Neural progenitor cell (in vitro differentiated cells): ENCODE measurements around the gene GRB7.

Experiments
- EZH2 ChIP-seq: fragments of 200-600 bp; sonication (generic); IDR thresholded peaks from 2 replicates; pipeline ENCODE4 v1.6.1; 2017; ENCODE audit warnings: antibody characterized with exemption, mild to moderate bottlenecking, moderate library complexity
- TF ChIP-seq, protein P1 (sequence below): fragments of 200-600 bp; sonication (generic); IDR thresholded peaks from 2 replicates; pipeline ENCODE4 v1.5.1; 2017; ENCODE audit warnings: antibody characterized with exemption, mild to moderate bottlenecking

DNA sequence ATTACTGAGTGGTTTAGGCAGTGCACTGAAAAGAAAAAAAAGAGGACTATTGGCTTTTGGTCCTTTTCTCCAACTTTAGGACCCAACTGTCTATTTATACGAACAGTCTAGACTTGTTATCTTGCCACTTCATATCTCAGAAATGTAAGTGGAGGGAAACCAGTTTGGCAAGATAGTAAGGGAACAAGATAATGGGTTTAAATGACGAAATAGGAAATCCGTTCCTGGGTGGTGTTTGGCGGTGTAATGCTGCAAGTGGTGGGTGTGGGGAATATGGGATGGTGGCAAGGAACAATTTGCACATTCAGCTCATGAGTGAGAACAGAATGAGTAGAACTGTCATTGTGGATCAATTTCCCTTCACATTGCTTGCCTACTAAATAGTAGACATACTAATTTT lies 44.7 kb downstream of the GRB7 start:
- TF ChIP-seq, protein P1, sequence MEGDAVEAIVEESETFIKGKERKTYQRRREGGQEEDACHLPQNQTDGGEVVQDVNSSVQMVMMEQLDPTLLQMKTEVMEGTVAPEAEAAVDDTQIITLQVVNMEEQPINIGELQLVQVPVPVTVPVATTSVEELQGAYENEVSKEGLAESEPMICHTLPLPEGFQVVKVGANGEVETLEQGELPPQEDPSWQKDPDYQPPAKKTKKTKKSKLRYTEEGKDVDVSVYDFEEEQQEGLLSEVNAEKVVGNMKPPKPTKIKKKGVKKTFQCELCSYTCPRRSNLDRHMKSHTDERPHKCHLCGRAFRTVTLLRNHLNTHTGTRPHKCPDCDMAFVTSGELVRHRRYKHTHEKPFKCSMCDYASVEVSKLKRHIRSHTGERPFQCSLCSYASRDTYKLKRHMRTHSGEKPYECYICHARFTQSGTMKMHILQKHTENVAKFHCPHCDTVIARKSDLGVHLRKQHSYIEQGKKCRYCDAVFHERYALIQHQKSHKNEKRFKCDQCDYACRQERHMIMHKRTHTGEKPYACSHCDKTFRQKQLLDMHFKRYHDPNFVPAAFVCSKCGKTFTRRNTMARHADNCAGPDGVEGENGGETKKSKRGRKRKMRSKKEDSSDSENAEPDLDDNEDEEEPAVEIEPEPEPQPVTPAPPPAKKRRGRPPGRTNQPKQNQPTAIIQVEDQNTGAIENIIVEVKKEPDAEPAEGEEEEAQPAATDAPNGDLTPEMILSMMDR = no peak
- no peak for TF ChIP-seq EZH2
